Neural progenitor cell (in vitro differentiated cells): ENCODE data around the gene AFF3.

ENCODE experiments used
- EZH2 ChIP-seq: fragments of 200-600 bp; sonication (generic); IDR thresholded peaks from 2 replicates; pipeline ENCODE4 v1.6.1; 2017; ENCODE audit warnings: antibody characterized with exemption, mild to moderate bottlenecking, moderate library complexity
- EZH2phosphoT487 ChIP-seq: fragments of 200-600 bp; sonication (generic); IDR thresholded peaks from 2 replicates; pipeline ENCODE4 v1.6.1; 2017; ENCODE audit warnings: antibody characterized with exemption
- TF ChIP-seq, protein P1 (sequence below): fragments of 200-600 bp; sonication (generic); IDR thresholded peaks from 2 replicates; pipeline ENCODE4 v1.5.1; 2017; ENCODE audit warnings: antibody characterized with exemption, mild to moderate bottlenecking

DNA sequence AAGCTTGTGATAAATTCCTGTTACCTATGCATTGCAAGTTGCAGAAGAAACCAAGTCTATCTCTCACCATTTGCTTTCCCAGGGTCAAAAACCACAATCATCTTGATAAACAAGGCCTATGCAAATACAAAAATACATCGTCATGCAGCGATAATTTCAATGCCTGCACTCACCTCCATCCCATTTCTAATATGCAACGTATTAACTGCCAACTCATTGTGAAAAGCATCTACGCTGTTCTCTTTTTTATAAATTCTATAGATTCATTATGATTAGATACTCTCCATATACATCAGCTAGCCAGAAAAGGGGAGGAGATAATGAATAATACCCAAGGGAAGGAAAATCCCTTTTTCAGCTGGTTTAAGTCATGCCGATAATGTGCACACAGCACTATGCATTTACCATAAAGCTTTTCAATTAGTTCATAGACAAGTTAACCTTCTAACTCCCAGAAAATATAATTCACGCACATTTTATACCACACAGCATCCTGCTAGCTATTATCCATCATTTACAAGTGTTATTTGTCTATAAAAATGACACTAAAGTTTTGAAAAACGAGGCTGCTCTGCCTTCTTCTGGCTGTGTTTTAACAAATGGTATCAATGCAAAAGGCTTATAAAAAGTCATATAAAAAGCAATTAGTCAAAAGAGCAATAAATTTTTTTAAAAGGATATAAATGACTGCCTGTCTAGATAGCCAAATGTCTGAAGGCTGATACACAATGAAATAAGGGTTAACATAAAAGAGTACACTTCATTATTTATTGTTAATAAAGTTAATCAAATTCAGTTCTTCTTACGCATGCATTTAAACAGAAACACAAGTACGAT, 77.6 kb downstream of the AFF3 start:
- TF ChIP-seq, protein P1, sequence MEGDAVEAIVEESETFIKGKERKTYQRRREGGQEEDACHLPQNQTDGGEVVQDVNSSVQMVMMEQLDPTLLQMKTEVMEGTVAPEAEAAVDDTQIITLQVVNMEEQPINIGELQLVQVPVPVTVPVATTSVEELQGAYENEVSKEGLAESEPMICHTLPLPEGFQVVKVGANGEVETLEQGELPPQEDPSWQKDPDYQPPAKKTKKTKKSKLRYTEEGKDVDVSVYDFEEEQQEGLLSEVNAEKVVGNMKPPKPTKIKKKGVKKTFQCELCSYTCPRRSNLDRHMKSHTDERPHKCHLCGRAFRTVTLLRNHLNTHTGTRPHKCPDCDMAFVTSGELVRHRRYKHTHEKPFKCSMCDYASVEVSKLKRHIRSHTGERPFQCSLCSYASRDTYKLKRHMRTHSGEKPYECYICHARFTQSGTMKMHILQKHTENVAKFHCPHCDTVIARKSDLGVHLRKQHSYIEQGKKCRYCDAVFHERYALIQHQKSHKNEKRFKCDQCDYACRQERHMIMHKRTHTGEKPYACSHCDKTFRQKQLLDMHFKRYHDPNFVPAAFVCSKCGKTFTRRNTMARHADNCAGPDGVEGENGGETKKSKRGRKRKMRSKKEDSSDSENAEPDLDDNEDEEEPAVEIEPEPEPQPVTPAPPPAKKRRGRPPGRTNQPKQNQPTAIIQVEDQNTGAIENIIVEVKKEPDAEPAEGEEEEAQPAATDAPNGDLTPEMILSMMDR, result no peak
- TF ChIP-seq EZH2phosphoT487, result no peak
- TF ChIP-seq EZH2, result no peak
